ENCODE data around the gene PNN.

The PNN gene

GRCh38 chr14:39229601-39230110, 54.6 kb downstream of the PNN start:
- no peak for DNase-seq

- peak; percentile 39 for DNase-seq
These were observed 55.5 kb downstream of the PNN start for GRCh38 chr14:39230416-39231035.

- peak; percentile 32 for DNase-seq
These were observed 56.9 kb downstream of the PNN start for GRCh38 chr14:39231751-39232553.

Measured in stimulated activated CD8-positive, alpha-beta memory T cell treated with anti-CD3 and anti-CD28 coated beads, Interleukin-4, amount 100 ng/mL, for 48 hours (primary cell).